Regular cardiac myocyte (primary cell): Measurements from ENCODE around the gene MRPS23. TPM values are rescaled to one million over a fixed set of nuclear protein-coding genes. Genes with fewer than 3 reads are reported as not detected.

Experiments used
- total RNA-seq: library from RNA; depleted of rRNA; stranded (reverse); fragments of >200 nt; gene quantifications from 2 replicates; pipeline ENCODE4 v1.2.3, GENCODE V29; 2014

The MRPS23 gene
- total RNA-seq: 28.2 and 38.5 TPM in 2 replicates

GRCh38 chr17:57849874-57850754 lies at the start of gene MRPS23:
Gene MRPS23, minus strand, starts transcription at chr17:57850044. Its CDS starts 34 bp downstream, at chr17:57850010.

Other genes starting within 250 kb of the MRPS23 start
- not detected in 2 replicates for gene CCDC182, start 104.7 kb downstream of the MRPS23 start, total RNA-seq
- gene CUEDC1, start 105.4 kb upstream of the MRPS23 start, total RNA-seq: 7.7 and 7.9 TPM in 2 replicates
- gene VEZF1, start 138.2 kb upstream of the MRPS23 start, total RNA-seq: 18.8 and 23.4 TPM in 2 replicates
- 239 and 672 TPM in 2 replicates for gene SRSF1, start 157.2 kb upstream of the MRPS23 start, total RNA-seq
- gene DYNLL2, start 233.4 kb upstream of the MRPS23 start, total RNA-seq: 16.9 and 30.5 TPM in 2 replicates